Endothelial cell of umbilical vein (primary cell): ENCODE data around the gene HBE1. TPM values are rescaled to one million over a fixed set of nuclear protein-coding genes. Genes with fewer than 3 reads are reported as not detected.
"Not testable (repeated sequence)": the region's sequence is repeated elsewhere in the genome, so short reads cannot be mapped to it uniquely, and the experiment has no call there.

ENCODE experiments used
- BruUV-seq: library from RNA; stranded (reverse); fragments of 400-500 nt; replicated peaks from 2 replicates; lab custom pipeline; 2021; lab: Mats Ljungman, UMichigan
- CTCF ChIA-PET: fragments of 300-600, 350-600 bp; sonication (Branson Sonifier 250); formaldehyde crosslinking; loops from one replicate; lab custom pipeline; 2021; ENCODE audit warnings: antibody characterized with exemption, inconsistent platforms; lab: Charles Lee
- POLR2A ChIA-PET: fragments of 300-600, 350-600 bp; sonication (Branson Sonifier 250); formaldehyde crosslinking; loops from one replicate; lab custom pipeline; 2021; ENCODE audit warnings: antibody characterized with exemption, inconsistent platforms; lab: Charles Lee
- DNase-seq: peaks from one replicate; pipeline ENCODE4 v3.0.0-alpha.2; 2011; ENCODE audit warnings: low read depth, low spot score
- FAIRE-seq: peaks from 2 replicates; lab custom pipeline; 2011; peaks lifted over from hg19 to GRCh38; lab: Jason Lieb, UNC
- H2AFZ ChIP-seq: 2 replicates; pipeline ENCODE4 v1.6.0; 2012; ENCODE audit warnings: low read depth, low read length, control low read depth, inconsistent platforms
- H3K27ac ChIP-seq: 2 replicates; pipeline ENCODE4 v1.5.1; 2011; ENCODE audit warnings: low read depth, mild to moderate bottlenecking, control low read depth, low read length, moderate library complexity; ENCODE audit not compliant: insufficient read depth
- H3K27me3 ChIP-seq, 2 experiments: 2 replicates each; pipeline versions ENCODE4 v1.6.0 to v1.6.1; 2011; ENCODE audit warnings: low read length in 2 of 2, mixed read lengths in 1 of 2; ENCODE audit not compliant: control insufficient read depth in 2 of 2, insufficient read depth in 2 of 2
- H3K36me3 ChIP-seq, 2 experiments: 2 replicates in 1 of 2; 3 replicates in 1 of 2; pipeline ENCODE4 v1.5.1; 2011; ENCODE audit warnings: low read length in 2 of 2, mild to moderate bottlenecking in 1 of 2, moderate library complexity in 1 of 2; ENCODE audit not compliant: control insufficient read depth in 2 of 2, insufficient read depth in 2 of 2; ENCODE audit errors: extremely low read depth in 1 of 2
- H3K4me1 ChIP-seq: 3 replicates; pipeline ENCODE4 v1.5.1; 2011; ENCODE audit warnings: mild to moderate bottlenecking, low read length; ENCODE audit not compliant: control insufficient read depth, insufficient read depth; ENCODE audit errors: extremely low read depth
- H3K4me2 ChIP-seq: 2 replicates; pipeline ENCODE4 v1.6.1; 2011; ENCODE audit warnings: low read length, control low read depth, mixed read lengths; ENCODE audit not compliant: insufficient read depth
- H3K4me3 ChIP-seq, 3 experiments: fragments of 200-600 bp in 1 of 3; sonication (generic), shearing (Covaris generic) in 1 of 3; replicated peaks in 1 of 3; 2 replicates each; pipeline ENCODE4 v1.5.1; 2011 to 2016; ENCODE audit warnings: control low read depth in 3 of 3, low read length in 3 of 3, mild to moderate bottlenecking in 2 of 3, inconsistent platforms in 1 of 3, low read depth in 1 of 3, moderate library complexity in 1 of 3; ENCODE audit not compliant: insufficient read depth in 1 of 3
- H3K79me2 ChIP-seq: 2 replicates; pipeline ENCODE4 v1.6.0; 2012; ENCODE audit warnings: low read length, inconsistent platforms; ENCODE audit not compliant: control insufficient read depth, insufficient read depth
- H3K9ac ChIP-seq: replicated peaks from 2 replicates; pipeline ENCODE3; 2011; ENCODE audit warnings: low read length, control low read depth; ENCODE audit not compliant: insufficient read depth; ENCODE audit errors: extremely low read depth
- H3K9me1 ChIP-seq: replicated peaks from 3 replicates; pipeline ENCODE4 v1.6.0; 2011; ENCODE audit warnings: mild to moderate bottlenecking, low read length; ENCODE audit not compliant: control insufficient read depth, insufficient read depth; ENCODE audit errors: extremely low read depth
- H3K9me3 ChIP-seq: replicated peaks from 2 replicates; pipeline ENCODE4 v1.5.1; 2012; ENCODE audit warnings: low read length, inconsistent platforms; ENCODE audit not compliant: control insufficient read depth, insufficient read depth
- H4K20me1 ChIP-seq: replicated peaks from 2 replicates; pipeline ENCODE3; 2011; ENCODE audit warnings: mild to moderate bottlenecking, low read length; ENCODE audit not compliant: control insufficient read depth, insufficient read depth; ENCODE audit errors: extremely low read depth
- CTCF ChIP-seq, 2 donors: IDR thresholded peaks; 1 replicate in 1 of 2; 2 replicates in 1 of 2; pipeline ENCODE4 v1.5.1; 2011; ENCODE audit warnings: low read length in 2 of 2, mild to moderate bottlenecking in 2 of 2, moderate library complexity in 2 of 2, control low read depth in 1 of 2, inconsistent platforms in 1 of 2, low read depth in 1 of 2; ENCODE audit not compliant: insufficient read depth in 1 of 2; ENCODE audit errors: extremely low read depth in 1 of 2
- dilution Hi-C: fragments of 300-500 bp; cut with MboI; formaldehyde crosslinking; loops from one replicate; pipeline ENCODE4 v1.15.0; 2019; ENCODE audit warnings: low sequenced_read_pairs; ENCODE audit not compliant: extremely low pct_ligation_motif_present
- intact Hi-C: fragments of 100-400 bp; cut with micrococcal nuclease; formaldehyde crosslinking; loops from one replicate; pipeline ENCODE4 v1.10.0; 2022
- polyA plus RNA-seq, 4 experiments: library from polyadenylated mRNA; depleted of rRNA in 3 of 4; stranded (reverse) in 3 of 4; unstranded in 1 of 4; fragments of >200 nt; gene quantifications; 2 replicates each; pipeline versions ENCODE4 v1.2.1 to v1.2.3, GENCODE V29; 2011 to 2012; ENCODE audit warnings: missing spikeins in 1 of 4
- total RNA-seq: library from RNA; stranded (reverse); gene quantifications from 2 replicates; pipeline ENCODE4 v1.2.3, GENCODE V29; 2021

HBE1 gene
- total and polyA plus RNA-seq, 2 donors (not counting 3 experiments of a cell fraction or from before 2014, with no cell fraction given) = 0.37 TPM; not detected in 1

GRCh38 chr11:5254023-5254422 is 15.7 kb downstream of the HBE1 start:
- H3K9me3 ChIP-seq, H3K9me1 ChIP-seq, H3K27me3 ChIP-seq, H3K4me1 ChIP-seq, H3K9ac ChIP-seq, H3K36me3 ChIP-seq, H3K4me2 ChIP-seq, H2AFZ ChIP-seq, FAIRE-seq, H4K20me1 ChIP-seq, H3K27ac ChIP-seq, POLR2A ChIA-PET, CTCF ChIA-PET, H3K79me2 ChIP-seq, H3K4me3 ChIP-seq, DNase-seq, intact Hi-C loops, dilution Hi-C loops, BruUV-seq: not testable (repeated sequence)

GRCh38 chr11:5253440-5253839 is 16.3 kb downstream of the HBE1 start:
- H3K36me3 ChIP-seq, H3K4me1 ChIP-seq, dilution Hi-C loops, H3K9ac ChIP-seq, H3K79me2 ChIP-seq, H3K4me2 ChIP-seq, H2AFZ ChIP-seq, DNase-seq, FAIRE-seq, H4K20me1 ChIP-seq, intact Hi-C loops, BruUV-seq, POLR2A ChIA-PET, H3K27me3 ChIP-seq, H3K9me1 ChIP-seq, H3K27ac ChIP-seq, H3K4me3 ChIP-seq, H3K9me3 ChIP-seq, CTCF ChIA-PET: not testable (repeated sequence)

GRCh38 chr11:5252919-5253265 is 16.9 kb downstream of the HBE1 start:
- Histone ChIP-seq H3K27ac (no peak overlapping the region), H3K9me1 (no peaks in the 10 kb centered on the region), H3K4me2 (no peak overlapping the region), H3K4me3 (no peak overlapping the region), H3K9me3 (no peaks in the 10 kb centered on the region), H3K79me2 (no peaks in the 10 kb centered on the region), H3K4me1 (no peaks in the 10 kb centered on the region), H3K36me3 (no peaks in the 10 kb centered on the region), H3K27me3 (no peaks in the 10 kb centered on the region), H3K9ac (no peak overlapping the region), H2AFZ (no peak overlapping the region), H4K20me1 (no peaks in the 10 kb centered on the region)
- intact Hi-C loops = no loop called here
- no TSS peak for BruUV-seq
- no peak for TF ChIP-seq CTCF (IDR thresholded peaks at IDR 0.05; ENCODE audit: extremely low read depth in 1 of 2, insufficient read depth in 1 of 2, low read depth in 1 of 2, low read length in 2 of 2)
- FAIRE-seq (no peak), DNase-seq (no peak)
- ChIA-PET POLR2A (no interaction called here), CTCF (no interaction called here)
- dilution Hi-C loops = no loop called here
